HG02763 (cell line): Measurements from ENCODE around the gene RERE.
"Not testable (repeated sequence)": the region's sequence is repeated elsewhere in the genome, so short reads cannot be mapped to it uniquely, and the experiment has no call there.

Experiments used
- ATAC-seq: cut with Tn5 transposase; IDR thresholded peaks from one replicate; pipeline ENCODE4 v1.9.1; 2021; ENCODE audit warnings: mild to moderate bottlenecking, moderate library complexity; ENCODE audit not compliant: unreplicated experiment

Gene RERE

DNA sequence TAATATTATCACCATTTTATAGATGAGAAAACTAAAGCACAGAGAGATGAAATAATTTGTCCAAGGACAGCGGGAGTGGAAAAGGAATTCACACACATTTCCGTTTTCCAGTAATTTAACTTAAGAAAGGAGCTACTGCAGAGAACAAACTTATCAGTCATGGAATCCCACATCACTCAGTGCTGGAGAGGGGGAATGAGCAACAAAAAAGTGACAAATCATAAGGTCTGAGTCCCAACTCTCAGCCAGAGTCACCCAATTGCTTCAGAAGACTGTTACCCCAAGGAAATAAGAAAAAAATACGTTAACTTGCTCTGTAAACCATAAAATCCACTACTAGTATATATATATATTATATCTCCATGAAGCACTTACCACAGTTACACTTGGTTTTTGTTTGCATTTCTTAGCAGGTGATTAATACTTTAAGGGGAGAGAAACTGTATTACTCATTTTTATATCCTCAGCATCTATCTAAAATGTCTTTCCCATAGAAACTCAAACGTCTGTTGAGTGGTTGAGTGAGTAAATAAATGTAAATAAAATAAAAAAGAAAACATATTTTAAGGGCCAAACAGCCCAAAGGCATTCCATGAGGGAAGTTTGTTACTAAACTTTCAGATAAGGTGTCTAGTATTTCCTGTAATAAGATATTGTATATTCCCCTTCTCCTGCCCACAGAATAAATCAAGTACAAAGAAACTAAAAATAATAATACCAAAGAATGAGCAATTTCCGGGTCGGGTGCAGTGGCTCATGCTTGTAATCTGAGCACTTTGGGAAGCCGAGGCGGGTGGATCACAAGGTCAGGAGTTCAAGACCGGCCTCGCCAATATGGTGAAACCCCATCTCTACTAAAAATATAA lies 422.8 kb downstream of the RERE start:
- ATAC-seq: no peak

DNA sequence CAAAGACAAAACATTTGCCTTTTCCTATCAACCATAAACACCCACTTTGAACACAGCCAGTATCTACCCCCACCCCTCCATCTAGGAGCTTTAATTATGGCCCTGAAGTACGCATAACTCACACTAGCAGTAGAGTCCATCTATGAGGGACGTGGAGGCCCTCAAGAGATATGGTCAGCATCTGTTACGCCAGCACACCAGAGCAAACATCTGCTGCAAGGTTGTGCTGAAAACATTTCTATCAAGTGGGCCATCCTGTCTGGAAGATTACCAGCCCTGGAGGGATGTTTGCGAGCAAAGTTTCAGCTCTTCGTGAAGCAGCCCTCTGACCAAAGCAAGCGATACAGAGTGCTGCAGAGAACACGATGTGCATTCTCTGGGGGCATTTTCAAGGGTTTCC lies 424.9 kb downstream of the RERE start:
- no peak for ATAC-seq

DNA sequence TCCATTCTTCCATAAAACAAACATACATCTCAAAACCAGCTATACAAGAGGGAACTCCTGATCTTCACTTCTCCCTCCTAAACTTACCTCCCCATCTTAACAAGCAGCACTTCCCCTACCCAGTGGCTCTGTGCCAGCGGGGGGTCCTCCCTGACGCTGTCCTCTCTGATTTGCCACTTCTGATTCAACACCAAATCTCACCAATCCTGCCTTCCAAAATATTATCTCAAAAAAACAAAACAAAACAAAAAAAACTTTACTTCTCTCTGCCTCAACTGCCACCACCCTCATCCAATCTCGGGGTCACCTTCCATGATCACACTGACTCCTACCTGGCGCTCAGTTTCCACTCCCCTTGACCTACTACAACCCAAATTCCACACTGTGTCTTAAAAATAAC lies 426.7 kb downstream of the RERE start:
- no peak for ATAC-seq

DNA sequence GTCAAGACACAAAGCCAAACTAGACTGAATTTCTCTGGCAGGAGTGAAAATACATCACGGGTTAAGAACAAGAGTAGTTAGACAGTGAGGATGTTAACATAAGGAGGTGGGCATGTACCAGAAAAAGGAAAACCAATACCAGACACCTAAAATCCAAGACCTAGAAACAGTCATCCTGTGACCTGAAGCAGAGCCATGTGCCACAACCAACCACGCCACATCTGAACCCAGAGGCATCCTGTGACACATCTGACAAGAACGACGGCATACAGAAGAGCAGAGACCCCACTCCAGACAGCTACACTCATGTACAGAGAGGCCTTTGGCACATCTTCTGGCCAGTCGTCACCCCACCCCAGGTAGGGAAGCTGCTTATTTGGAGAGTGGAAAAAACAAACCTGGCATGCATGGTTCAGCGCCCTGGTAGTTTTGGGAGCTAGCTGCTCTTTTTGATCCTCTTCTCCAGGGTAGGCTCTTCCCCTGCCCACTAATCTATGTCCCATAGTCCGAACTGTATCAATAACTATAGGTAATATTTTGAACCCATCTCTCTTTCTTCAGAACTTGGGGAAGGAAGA lies 427.4 kb downstream of the RERE start:
- ATAC-seq: no peak

DNA sequence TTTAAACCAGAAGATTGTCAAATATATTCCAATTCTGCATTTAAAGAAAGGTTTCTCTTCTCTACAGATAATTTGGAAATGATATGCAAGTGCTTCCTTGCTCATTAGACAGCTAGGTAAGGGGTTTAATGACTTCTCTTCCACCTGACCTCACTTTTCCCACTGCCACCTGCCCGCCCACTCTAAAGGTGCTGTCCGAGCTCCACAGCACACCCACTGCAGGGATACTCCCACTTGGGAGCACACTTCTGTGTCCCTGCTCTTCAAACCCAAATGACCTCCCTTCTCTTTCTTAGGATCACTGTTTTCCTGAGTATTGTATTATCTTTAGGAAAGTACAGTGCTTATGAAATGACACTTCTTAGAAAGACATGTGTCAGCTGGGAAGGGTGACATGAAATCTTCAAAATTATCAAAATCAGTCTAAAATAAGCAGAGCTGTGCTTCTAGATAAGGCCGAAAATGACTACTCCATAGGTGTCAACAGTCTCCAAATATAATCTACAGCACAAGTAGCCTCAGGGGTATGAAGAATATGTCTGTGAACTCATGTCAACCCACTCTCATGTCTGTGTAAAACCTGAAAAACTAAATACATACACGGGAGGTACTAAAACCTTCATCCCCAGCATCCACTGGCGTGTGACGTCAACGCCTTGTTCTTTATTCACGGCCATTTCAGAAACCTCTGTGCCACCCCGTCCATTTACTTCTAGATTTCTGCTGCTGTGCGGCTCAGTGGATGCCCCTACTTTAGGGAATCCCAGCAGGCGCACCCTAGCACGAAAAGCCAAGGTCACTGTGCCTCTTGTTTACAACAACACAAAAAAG lies 428.5 kb downstream of the RERE start:
- no peak for ATAC-seq

DNA sequence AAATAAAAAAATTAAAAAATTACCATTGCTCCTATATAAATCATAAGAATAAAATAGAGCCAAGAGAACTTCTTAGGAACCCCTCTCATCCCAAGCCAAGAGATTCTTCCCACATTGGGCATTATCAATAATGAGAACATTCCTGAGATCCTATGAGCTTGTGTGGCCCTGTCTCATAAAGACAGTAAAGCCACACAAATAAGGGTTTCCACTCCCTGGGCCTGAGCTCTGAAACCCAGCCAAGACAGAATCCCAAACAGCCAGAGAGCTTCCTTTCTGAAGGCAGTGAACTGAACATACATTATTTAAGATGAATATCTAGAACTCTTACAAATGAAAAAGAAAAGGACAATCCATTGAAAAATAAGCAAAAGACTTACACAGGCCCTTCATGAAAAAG lies 431.2 kb downstream of the RERE start:
- no peak for ATAC-seq

DNA sequence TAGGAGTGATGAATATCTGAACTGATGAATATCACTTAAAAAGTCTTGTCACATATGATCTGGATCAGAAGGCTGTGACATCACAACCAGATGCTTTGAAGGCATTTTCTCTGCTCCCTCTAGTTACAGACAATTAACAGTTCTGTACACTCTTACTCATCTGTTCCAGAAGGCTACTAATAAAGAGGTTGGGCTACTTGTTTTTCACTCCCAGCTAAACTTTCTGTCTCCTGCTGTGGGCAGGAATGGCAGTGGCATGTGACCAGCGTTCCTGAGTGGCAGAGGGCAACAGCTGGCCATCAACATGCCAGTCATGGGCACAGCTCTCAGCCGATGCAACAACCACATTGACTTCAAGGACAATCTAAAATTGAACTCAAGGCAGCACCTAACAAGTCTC lies 432.9 kb downstream of the RERE start:
- no peak for ATAC-seq

DNA sequence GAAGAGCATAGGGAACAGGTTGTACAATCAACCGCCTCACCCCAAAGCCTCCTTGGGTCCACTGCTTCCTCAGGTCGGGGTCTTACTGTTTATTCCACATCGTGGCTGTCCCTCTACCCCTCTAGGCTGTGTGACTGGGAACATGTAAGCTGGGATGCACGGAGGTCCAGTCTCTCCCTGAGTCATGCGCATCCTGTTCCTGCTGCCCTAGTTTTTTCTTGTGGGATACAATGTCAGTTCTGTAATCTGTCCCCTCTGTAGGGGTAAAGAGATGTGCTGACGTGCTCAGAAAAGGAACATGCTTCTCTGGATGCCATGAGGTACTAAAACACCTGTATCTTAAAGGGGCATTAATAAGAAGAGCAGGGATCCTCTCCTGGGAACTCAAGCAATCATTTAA lies 433.4 kb downstream of the RERE start:
- ATAC-seq: no peak

DNA sequence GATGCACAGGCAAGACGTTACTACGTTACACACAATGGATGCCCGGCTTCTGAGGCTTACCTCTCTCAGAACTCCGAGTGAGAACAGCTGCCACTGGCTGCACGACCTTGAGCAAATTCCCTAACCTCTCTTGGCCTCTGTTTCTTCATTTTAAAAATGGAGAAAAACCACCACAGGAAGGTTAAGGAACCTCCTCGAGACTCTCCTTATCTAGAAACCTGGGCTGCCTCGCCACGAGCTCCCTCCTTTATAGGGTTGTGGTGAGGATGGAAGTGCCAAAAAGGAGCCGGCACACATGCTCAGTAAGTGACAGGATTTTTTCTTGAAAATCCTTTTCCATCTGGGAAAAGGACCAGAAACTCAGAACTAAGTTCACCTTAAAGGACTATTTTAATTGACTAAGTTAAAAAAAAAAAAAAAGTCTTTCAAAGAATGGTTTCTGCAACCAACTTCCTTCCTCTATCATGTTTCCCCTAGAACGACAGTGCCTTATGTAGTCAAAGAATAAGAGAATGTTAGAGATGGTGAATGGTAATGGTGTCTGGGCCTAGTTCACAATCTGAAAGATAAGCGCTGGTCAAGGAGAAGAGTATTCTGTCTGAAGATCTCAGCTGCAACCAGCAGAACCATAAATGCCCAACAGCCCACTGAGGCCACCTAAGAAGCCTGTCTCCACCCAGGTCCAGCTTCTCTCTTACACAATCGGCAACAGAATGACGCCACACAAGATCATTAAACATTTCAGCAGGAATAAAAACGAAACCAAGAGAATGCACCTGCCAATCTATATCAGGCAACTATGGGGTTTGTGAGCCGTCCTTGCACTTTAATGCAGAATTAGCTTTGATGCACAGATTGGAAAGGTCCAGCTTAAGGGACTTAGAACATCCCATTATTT lies 434.6 kb downstream of the RERE start:
- no peak for ATAC-seq

DNA sequence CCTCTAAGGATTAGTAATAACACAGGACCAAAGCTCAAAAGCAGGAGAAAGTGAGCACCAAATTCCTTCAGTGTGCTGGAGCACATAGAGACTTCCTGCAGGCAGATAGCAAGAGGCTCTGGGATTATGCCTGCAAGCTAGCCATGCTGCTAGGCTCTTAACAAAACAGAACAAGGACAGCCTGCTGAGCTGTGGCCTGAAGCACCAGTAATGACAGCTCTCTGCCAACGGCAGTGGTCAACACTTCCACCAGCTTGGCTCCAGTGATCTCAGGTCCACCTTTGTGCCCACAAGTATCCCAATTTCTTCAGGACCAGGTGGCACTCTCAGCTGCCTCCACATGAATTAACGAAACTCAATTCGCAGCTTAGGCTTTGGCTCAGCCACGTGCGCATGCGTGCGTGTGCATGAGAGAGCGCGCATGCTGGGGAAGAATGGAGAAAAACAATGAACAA lies 435.4 kb downstream of the RERE start:
- no peak for ATAC-seq

DNA sequence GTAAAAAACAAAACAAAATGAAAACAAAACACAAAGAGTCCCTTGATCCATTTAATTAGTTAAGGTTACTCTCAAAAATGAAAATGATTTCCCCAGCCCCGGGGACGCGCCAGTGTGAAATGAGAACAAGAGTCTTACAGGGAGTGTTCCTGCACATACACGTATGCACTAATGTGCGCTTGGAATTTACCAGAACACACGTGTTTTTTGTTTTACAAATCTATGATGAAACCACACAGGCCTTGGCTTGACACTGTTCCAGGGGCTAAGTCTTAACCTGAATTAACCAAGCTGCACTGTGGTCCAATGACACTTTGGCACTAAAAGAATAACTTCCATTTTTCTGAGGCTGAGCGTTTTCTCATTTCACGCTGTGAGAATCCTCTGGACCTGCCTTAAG lies 435.8 kb downstream of the RERE start:
- ATAC-seq: no peak

DNA sequence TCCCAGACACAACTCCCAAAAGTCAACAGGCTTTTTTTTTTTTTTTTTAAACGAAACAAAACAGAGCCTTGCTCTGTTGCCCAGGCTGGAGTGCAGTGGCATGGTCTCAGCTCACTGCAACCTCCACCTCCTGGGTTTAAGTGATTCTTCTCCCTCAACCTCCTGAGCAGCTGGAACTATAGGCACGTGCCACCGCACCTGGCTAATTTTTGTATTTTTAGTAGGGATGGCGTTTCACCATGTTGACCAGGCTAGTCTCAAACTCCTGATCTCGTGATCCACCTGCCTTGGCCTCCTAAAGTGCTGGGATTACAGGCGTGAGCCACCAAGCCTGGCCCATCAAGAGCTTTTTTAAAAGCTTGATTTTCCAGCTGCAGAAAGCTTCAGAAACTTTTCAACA lies 437.1 kb downstream of the RERE start:
- ATAC-seq: not testable (repeated sequence)

DNA sequence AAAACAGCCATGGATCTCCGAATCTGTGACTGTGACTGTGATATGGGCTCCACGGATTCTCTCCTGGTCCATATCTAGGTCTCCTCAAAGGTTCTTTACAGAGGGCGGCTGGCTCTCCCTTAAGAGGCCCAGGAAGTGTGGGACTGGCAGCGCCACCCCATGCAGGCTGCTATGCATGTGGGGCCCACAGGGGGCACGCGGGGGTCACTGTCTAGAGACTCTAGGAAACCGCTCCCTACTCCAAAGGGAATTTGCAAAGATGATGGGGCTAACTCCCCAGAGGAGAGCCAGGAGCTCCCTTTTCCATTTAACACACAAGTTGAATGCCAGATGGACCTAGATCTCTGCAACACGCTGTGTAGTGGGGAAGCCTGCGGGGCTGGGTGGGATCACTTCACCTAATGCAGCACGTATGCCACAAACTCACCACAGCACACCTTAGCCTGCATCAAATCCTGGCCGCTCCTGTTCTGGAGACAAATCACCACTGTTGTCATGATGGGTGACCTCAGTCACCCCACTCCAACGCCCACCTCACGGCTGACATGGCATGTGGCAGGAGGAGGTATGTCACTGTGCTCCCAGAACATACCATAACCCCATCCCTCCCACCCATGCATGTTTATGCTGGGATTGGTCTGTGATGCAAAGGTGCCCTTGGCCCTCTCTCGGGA lies 437.8 kb downstream of the RERE start:
- no peak for ATAC-seq

DNA sequence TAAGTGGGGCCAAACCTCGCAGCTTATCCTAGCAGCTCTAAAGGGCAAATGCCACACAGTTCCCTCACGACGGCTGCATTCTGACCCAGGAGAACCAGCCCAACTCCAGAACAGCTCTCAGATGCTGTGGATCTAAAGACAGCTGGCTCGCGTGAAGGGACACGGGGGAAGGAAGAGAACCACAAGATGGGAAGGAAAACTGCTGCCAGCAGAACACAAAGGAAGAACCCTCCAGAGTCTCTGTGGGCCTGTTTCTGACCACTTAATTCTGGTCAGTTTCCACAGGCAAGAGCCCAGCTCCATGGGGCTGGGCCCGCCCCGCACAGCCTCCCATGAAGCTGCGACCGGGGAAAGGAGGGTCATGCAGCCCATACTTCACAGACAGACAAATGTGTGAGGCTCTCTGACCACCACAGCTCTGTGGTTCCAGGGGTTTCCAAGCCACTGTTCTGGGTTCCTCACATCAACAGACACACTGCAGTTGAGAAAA lies 438.4 kb downstream of the RERE start:
- ATAC-seq: no peak

DNA sequence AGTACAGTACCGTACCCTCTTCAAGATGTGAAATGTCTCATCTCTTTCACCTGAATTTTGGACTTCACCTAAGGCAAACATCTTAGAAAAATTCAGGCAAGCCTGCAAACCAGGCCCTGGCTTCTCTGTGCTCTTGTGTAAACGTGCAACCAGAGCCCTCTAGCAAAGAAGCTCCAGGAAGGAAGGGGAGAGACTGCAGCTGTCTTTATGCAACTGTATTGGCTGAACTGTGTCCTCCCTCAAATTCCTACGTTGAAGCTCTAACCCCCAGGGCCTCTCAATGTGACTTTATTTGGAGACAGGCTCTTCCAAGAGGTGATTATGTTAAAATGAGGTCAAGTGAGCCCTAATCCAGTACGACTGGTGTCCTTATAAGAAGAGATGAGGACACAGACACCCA lies 439.3 kb downstream of the RERE start:
- no peak for ATAC-seq

DNA sequence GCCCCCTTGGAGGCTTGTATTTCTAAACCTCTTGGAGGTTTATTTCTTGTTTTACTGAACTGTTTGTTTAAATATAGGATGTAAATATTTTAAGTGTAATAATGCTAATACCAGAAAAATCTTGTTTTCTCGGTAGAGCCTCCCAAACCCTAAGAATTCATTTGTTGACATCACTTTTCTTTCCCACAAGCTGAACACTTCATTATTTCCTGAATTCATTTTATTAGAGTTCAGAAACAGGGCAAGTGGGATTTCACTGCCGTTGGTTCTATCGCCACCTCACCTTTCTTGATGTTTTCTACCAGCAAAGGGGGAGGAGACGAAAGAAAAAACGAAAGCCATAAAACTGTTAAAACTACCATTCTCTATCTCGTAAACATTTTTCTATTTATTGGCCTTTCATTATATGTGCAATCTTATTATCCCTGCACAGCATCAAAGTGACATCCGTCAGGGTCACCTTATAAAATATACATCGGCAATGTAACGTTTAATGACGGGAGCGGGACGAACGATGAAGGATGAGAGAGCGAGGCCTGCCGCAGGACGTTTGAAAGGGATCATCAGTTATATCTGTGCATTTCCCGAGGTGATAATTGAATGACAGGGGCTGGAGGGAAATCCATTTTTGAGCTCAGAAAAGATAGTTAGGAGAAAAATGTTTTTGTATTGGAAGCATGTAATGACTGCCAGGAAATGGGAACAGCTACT lies 440.0 kb downstream of the RERE start:
- ATAC-seq: no peak

DNA sequence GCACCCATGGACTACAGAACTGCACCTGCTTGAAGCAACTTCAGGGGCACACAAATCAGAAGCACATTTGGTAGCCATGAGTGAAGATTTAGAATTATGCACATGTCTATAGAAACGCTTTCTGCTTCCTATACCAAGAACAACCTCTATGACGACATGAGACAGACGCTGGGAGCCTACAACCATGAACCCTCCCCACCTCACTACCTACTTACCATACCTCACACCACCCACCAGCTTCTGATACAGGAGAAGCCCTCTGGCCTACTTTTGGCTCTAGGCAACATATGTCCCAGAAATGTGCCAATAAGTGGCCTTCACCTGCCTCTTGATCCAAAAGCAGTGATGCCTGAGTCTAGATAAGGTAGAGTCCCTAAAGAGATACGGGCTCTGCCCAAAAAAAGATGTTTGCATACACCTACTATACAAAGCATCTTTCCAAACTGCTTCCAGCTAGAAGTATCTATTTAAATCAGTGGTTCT lies 441.0 kb downstream of the RERE start:
- ATAC-seq: no peak

DNA sequence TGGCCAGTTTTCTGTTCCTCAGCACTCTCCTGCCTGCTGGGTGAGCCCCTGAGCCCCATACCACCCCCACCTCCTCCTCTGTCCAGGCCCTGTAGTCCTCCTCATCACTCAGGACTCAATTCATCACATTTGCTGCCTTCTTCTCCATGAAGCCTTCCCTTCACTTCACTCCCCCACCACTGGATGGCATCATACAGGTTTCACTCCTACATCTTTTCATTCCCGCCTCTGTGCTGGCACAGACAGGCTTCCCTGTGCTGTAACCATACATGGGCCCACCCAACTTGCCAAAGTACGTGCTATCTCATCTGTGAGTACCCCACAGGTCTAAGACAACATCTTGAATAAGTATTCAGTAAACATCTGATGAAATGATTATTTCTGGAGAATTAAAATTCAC lies 442.6 kb downstream of the RERE start:
- no peak for ATAC-seq

DNA sequence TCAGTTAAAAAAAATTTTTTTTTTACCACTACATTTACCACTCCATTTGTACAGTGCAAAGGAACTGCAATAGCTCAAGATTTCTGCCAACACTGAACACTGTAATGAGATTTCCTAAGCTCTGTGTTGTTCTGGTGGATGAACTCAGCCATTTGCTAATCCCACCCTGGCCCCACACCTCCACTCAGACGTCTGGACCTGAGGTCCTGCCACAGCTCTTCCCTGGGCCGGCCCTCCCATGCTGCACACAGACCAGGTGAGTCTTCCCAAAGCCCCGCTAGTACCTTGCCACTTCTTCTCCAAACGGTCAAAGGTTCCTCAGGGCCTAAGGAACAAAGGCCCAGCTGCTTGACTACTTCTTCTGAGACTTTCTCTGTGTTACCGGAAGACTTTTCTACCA lies 443.1 kb downstream of the RERE start:
- no peak for ATAC-seq
